ENCODE results near the gene C5orf22. TPM values are rescaled to one million over a fixed set of nuclear protein-coding genes. Genes with fewer than 3 reads are reported as not detected.

The C5orf22 gene
- total and polyA plus RNA-seq, 2 of the 13 experiments (the other 11 are each of a cell fraction or from before 2014, with no cell fraction given) = 14.0 to 21.5 TPM

- TF ChIP-seq, protein P1, sequence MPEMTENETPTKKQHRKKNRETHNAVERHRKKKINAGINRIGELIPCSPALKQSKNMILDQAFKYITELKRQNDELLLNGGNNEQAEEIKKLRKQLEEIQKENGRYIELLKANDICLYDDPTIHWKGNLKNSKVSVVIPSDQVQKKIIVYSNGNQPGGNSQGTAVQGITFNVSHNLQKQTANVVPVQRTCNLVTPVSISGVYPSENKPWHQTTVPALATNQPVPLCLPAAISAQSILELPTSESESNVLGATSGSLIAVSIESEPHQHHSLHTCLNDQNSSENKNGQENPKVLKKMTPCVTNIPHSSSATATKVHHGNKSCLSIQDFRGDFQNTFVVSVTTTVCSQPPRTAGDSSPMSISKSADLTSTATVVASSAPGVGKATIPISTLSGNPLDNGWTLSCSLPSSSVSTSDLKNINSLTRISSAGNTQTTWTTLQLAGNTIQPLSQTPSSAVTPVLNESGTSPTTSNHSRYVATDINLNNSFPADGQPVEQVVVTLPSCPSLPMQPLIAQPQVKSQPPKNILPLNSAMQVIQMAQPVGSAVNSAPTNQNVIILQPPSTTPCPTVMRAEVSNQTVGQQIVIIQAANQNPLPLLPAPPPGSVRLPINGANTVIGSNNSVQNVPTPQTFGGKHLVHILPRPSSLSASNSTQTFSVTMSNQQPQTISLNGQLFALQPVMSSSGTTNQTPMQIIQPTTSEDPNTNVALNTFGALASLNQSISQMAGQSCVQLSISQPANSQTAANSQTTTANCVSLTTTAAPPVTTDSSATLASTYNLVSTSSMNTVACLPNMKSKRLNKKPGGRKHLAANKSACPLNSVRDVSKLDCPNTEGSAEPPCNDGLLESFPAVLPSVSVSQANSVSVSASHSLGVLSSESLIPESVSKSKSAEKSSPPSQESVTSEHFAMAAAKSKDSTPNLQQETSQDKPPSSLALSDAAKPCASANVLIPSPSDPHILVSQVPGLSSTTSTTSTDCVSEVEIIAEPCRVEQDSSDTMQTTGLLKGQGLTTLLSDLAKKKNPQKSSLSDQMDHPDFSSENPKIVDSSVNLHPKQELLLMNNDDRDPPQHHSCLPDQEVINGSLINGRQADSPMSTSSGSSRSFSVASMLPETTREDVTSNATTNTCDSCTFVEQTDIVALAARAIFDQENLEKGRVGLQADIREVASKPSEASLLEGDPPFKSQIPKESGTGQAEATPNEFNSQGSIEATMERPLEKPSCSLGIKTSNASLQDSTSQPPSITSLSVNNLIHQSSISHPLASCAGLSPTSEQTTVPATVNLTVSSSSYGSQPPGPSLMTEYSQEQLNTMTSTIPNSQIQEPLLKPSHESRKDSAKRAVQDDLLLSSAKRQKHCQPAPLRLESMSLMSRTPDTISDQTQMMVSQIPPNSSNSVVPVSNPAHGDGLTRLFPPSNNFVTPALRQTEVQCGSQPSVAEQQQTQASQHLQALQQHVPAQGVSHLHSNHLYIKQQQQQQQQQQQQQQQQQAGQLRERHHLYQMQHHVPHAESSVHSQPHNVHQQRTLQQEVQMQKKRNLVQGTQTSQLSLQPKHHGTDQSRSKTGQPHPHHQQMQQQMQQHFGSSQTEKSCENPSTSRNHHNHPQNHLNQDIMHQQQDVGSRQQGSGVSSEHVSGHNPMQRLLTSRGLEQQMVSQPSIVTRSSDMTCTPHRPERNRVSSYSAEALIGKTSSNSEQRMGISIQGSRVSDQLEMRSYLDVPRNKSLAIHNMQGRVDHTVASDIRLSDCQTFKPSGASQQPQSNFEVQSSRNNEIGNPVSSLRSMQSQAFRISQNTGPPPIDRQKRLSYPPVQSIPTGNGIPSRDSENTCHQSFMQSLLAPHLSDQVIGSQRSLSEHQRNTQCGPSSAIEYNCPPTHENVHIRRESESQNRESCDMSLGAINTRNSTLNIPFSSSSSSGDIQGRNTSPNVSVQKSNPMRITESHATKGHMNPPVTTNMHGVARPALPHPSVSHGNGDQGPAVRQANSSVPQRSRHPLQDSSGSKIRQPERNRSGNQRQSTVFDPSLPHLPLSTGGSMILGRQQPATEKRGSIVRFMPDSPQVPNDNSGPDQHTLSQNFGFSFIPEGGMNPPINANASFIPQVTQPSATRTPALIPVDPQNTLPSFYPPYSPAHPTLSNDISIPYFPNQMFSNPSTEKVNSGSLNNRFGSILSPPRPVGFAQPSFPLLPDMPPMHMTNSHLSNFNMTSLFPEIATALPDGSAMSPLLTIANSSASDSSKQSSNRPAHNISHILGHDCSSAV (CRISPR knock-in tag; IDR thresholded peaks at IDR 0.05; ENCODE audit: borderline replicate concordance) = no peak
- no peak for TF ChIP-seq ZBTB20 (CRISPR knock-in tag; IDR thresholded peaks at IDR 0.05; ENCODE audit: borderline replicate concordance, low read depth)
- no peak for TF ChIP-seq SMYD3 (CRISPR knock-in tag; IDR thresholded peaks at IDR 0.05)
- TF ChIP-seq, protein P2, sequence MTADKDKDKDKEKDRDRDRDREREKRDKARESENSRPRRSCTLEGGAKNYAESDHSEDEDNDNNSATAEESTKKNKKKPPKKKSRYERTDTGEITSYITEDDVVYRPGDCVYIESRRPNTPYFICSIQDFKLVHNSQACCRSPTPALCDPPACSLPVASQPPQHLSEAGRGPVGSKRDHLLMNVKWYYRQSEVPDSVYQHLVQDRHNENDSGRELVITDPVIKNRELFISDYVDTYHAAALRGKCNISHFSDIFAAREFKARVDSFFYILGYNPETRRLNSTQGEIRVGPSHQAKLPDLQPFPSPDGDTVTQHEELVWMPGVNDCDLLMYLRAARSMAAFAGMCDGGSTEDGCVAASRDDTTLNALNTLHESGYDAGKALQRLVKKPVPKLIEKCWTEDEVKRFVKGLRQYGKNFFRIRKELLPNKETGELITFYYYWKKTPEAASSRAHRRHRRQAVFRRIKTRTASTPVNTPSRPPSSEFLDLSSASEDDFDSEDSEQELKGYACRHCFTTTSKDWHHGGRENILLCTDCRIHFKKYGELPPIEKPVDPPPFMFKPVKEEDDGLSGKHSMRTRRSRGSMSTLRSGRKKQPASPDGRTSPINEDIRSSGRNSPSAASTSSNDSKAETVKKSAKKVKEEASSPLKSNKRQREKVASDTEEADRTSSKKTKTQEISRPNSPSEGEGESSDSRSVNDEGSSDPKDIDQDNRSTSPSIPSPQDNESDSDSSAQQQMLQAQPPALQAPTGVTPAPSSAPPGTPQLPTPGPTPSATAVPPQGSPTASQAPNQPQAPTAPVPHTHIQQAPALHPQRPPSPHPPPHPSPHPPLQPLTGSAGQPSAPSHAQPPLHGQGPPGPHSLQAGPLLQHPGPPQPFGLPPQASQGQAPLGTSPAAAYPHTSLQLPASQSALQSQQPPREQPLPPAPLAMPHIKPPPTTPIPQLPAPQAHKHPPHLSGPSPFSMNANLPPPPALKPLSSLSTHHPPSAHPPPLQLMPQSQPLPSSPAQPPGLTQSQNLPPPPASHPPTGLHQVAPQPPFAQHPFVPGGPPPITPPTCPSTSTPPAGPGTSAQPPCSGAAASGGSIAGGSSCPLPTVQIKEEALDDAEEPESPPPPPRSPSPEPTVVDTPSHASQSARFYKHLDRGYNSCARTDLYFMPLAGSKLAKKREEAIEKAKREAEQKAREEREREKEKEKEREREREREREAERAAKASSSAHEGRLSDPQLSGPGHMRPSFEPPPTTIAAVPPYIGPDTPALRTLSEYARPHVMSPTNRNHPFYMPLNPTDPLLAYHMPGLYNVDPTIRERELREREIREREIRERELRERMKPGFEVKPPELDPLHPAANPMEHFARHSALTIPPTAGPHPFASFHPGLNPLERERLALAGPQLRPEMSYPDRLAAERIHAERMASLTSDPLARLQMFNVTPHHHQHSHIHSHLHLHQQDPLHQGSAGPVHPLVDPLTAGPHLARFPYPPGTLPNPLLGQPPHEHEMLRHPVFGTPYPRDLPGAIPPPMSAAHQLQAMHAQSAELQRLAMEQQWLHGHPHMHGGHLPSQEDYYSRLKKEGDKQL (CRISPR knock-in tag; IDR thresholded peaks at IDR 0.05; ENCODE audit: low read depth) = no peak
- no peak for TF ChIP-seq FOXJ3 (CRISPR knock-in tag; IDR thresholded peaks at IDR 0.05; ENCODE audit: borderline replicate concordance)
Measured at GRCh38 chr5:31530541-31531265, 1.4 kb upstream of the C5orf22 start (continued).
